Motor neuron (in vitro differentiated cells): ENCODE data around the gene ZBTB4. TPM values are rescaled to one million over a fixed set of nuclear protein-coding genes. Genes with fewer than 3 reads are reported as not detected.

Experiments used
- ATAC-seq, 8 experiments: fragments of 200-7000 bp; cut with Tn5 transposase; replicated peaks in 6 of 8; 2 replicates each; pipeline ENCODE4 v1.8.0; 2021; ENCODE audit warnings: mild to moderate bottlenecking in 8 of 8, moderate library complexity in 8 of 8
- H3K27ac ChIP-seq, 2 donors: fragments of 250-450 bp; sonication (Bioruptor Pico); 2 replicates each; pipeline ENCODE4 v1.9.0; 2021; ENCODE audit warnings: antibody characterized with exemption in 2 of 2, mild to moderate bottlenecking in 2 of 2, moderate library complexity in 1 of 2
- H3K4me1 ChIP-seq, 2 donors: fragments of 250-450 bp; sonication (Bioruptor Pico); replicated peaks in 1 of 2; 2 replicates each; pipeline ENCODE4 v1.6.1; 2021; ENCODE audit warnings: antibody characterized with exemption in 2 of 2, mild to moderate bottlenecking in 2 of 2, moderate library complexity in 1 of 2
- H3K4me3 ChIP-seq, 5 donors: fragments of 250-450 bp; sonication (Bioruptor Pico); 2 replicates each; pipeline ENCODE4 v1.9.0; 2021; ENCODE audit warnings: antibody characterized with exemption in 5 of 5, mild to moderate bottlenecking in 5 of 5, moderate library complexity in 4 of 5
- WGBS, 10 experiments: fragments of 450-650 bp; shearing (Covaris generic); methylation state at CpG; one replicate each; pipeline ENCODE4 v1.0.0; 2022; 5-methylcytosine and 5-hydroxymethylcytosine counted together
- in situ Hi-C, 9 experiments: fragments of 400-800 bp; cut with MboI; loops; one replicate each; pipeline ENCODE4 v1.15.0; 2021; ENCODE audit warnings: low sequenced_read_pairs in 9 of 9, low pct_unique_long_range_greater_than_20kb in 2 of 9; ENCODE audit not compliant: unreplicated experiment in 9 of 9
- total RNA-seq, 8 experiments: library from RNA; unstranded; fragments of 300-600 nt; gene quantifications; 2 replicates each; pipeline versions ENCODE4 v1.2.3 to v1.2.4, GENCODE V29; 2022

The ZBTB4 gene
- total RNA-seq, 8 experiments from 2014 or later, result 9.8 to 36.2 (median 13.4) TPM

DNA sequence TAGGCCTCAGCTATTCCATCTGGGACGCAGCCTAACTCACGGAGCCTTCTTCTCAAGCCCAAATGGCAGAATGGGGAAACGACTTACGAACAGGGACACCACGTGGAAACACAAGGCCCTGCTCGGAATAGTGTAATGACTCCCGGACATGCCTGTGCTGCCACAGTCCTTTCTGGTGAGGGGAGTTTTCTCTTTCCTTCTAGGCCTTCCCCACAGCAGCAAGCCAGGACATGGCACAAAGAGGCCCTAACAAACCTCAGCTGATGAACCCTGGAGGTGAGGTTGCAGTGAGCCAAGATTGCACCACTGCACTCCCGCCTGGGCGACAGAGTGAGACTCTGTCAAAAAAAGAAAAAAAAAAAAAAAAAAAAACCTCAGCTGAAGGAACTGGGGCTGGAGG lies 15.3 kb downstream of the ZBTB4 start:
- peak in 1 of 8 experiments; percentile 3 for ATAC-seq
- H3K4me1 ChIP-seq, result peaks cover 7 to 11% of the 10 kb centered on the region in 2 donors
- H3K27ac ChIP-seq, result no peak overlapping the region
- WGBS, 10 experiments, result 76 to 100% (median 94%) methylated on average over 2 to 8 of the region's 9 CpGs; no CpG with 5 or more reads in 5 of the 10 experiments
- no peak overlapping the region for H3K4me3 ChIP-seq
- in situ Hi-C loops, result no loop called here

DNA sequence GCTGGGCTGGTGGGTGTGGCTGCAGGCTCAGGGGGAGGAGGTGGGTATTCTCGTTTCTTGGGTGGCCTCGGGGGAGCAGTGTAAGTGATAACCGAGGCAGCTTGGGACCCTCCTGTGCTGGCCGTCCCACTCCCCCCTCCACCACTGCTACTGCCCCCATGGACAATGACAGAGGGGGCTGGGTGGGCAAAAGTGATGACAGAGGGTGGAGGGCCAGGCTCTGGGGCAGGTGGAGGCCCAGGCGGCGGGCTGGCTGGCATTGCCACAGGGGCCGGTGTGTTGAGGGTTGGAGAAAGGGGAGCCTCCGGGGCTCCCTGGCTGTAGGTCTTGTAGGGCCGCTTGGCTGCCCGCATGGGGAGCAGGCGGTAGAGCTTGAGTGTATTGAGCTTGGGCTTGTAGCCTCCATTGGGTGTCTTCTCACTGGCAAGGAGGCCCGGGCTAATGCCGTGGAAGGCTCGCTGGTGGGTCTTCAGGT lies 16.0 kb downstream of the ZBTB4 start:
- in situ Hi-C loops, result no loop called here
- 92 to 100% (median 97%) methylated on average over 2 to 3 of the region's 14 CpGs; no CpG with 5 or more reads in 6 of the 10 experiments for WGBS, 10 experiments
- ATAC-seq, result peak in 4 of 8 experiments; percentile 17 to 36 (median 30)
- Histone ChIP-seq H3K4me1 (peaks cover 7 to 11% of the 10 kb centered on the region in 2 donors), H3K4me3 (no peak overlapping the region), H3K27ac (no peak overlapping the region)

DNA sequence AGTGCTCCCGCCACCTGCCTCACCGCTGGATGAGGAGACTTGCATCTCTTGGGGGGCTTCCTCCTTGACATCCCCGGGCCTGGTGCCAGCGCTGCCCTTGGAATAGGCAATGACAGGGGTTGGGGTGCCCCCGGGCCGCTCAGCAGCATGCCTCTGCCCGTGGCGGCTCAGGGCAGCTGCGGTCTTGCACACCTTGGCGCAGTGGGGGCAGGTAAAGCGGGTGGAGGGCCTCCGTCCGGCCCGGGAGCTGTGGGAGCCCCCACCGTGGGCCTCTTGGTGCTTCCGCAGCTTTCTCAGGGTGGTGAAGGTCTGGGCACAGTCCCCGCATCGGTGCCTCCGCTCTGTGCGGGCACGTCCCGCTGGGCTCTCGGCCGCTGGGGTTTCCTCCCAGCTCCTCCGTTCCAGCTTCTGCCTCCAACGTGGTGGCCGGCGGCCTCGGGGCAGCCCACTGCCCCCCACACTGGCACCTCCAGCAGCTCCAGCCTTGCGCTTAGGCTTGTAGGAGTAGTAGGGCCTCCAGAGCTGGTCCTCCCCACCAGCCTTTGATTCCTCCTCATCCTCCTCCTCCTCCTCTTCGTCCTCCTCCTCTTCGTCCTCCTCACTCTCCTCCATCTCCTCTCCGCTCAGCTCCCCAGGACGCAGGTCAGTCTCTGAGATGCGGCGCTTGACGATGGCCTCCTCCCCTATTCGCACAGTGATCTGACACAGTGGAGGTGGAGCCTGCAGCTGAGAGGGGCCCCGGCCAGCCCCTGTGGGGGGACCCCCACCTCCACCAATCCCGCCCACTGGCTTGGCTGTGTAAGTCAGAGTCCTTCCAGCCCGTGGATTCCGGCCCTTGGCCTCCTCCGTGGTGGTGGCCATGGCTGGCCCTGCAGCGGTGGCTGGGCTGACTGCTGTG lies 16.7 kb downstream of the ZBTB4 start:
- 40 to 100% (median 95%) methylated on average over 1 to 6 of the region's 44 CpGs; no CpG with 5 or more reads in 5 of the 10 experiments for WGBS, 10 experiments
- Histone ChIP-seq H3K4me3 (no peak overlapping the region), H3K27ac (no peak overlapping the region), H3K4me1 (peaks cover 5 to 8% of the 10 kb centered on the region in 2 donors)
- ATAC-seq, result peak in 5 of 8 experiments; percentile 49 to 62 (median 57)
- in situ Hi-C loops, result no loop called here

- Histone ChIP-seq H3K4me1 (peaks cover 0 to 3% of the 10 kb centered on the region in 2 donors), H3K4me3 (no peak overlapping the region), H3K27ac (no peak overlapping the region)
- in situ Hi-C loops, result no loop called here
- WGBS, 10 experiments, result 80 to 100% (median 94%) methylated on average over 1 to 6 of the region's 7 CpGs; no CpG with 5 or more reads in 1 of the 10 experiments
- ATAC-seq, result no peak
Measured at GRCh38 chr17:7460850-7461660, 18.4 kb downstream of the ZBTB4 start.

GRCh38 chr17:7459961-7460545 lies 19.4 kb downstream of the ZBTB4 start:
- Histone ChIP-seq H3K4me3 (no peak overlapping the region), H3K27ac (no peak overlapping the region), H3K4me1 (peaks cover 0 to 5% of the 10 kb centered on the region in 2 donors)
- in situ Hi-C loops, result no loop called here
- WGBS, 10 experiments, result 43 to 100% (median 90%) methylated on average over 1 to 3 of the region's 3 CpGs; no CpG with 5 or more reads in 1 of the 10 experiments
- no peak for ATAC-seq

DNA sequence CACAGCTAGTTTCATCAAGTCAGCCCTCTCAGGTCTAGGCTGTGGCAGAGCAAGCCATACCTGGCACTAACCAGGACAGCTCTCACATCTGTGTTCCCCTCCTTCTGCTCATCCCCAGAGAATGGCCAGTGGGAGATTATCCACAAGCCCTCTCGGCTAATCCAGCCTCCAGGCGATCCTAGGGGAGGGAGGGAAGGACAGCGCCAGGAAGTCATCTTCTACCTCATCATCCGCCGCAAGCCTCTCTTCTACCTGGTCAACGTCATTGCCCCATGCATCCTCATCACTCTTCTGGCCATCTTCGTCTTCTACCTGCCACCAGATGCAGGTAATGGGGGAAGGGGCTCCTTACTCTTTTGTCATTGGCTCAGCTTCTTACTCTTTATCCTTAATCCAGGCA lies 31.0 kb downstream of the ZBTB4 start:
- no peak for ATAC-seq
- Histone ChIP-seq H3K27ac (no peak overlapping the region), H3K4me1 (peaks cover 3 to 14% of the 10 kb centered on the region in 2 donors), H3K4me3 (no peak overlapping the region)
- in situ Hi-C loops, result no loop called here
- 67 to 100% (median 98%) methylated on average over 1 to 4 of the region's 7 CpGs; no CpG with 5 or more reads in 6 of the 10 experiments for WGBS, 10 experiments

DNA sequence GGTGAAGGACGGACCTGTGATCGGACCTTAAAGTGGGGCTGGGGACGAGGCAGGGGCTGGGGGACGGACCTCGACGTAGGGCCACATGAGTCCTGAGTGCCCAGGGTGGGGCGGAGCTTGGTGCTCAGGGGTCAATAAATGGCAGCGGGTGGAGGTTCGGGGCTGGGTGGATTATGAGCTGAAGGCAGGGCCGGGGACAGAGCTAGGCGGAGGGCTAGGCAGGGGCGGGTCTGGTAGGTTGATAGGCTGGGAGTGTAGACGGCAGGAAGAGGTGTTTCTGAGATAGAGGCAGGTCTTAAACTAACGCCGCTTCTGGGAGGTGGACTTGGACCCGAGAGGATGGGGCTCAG lies 33.8 kb downstream of the ZBTB4 start:
- peaks cover 11 to 25% of the 10 kb centered on the region in 2 donors for H3K4me1 ChIP-seq
- 18% methylated on average over 3 of the region's 16 CpGs; no CpG with 5 or more reads in 9 of the 10 experiments for WGBS, 10 experiments
- in situ Hi-C loops, result no loop called here
- peak overlapping the region in 1 of 2 donors; percentile 28 for H3K27ac ChIP-seq
- peak overlapping the region in 1 of 5 donors; percentile 24 for H3K4me3 ChIP-seq
- peak in 5 of 8 experiments; percentile 0 to 74 (median 39) for ATAC-seq

GRCh38 chr17:7444682-7445618 lies 34.5 kb downstream of the ZBTB4 start, which contains the start of gene CHRNB1:
TSS of gene CHRNB1 (plus strand) at chr17:7445061. CDS start at chr17:7445128, 67 bp downstream.
- Histone ChIP-seq H3K4me3 (peak within 1 kb of the TSS in 3 of 5 donors; percentile 5 to 24 (median 8)), H3K4me1 (peaks cover 11 to 25% of the 10 kb centered on the region in 2 donors), H3K27ac (peak within 1 kb of the TSS in 1 of 2 donors; percentile 28)
- in situ Hi-C loops, result no loop called here
- peak in 6 of 8 experiments; percentile 1 to 84 (median 38) for ATAC-seq
- 20 to 40% methylated on average over 1 to 2 of the region's 51 CpGs; no CpG with 5 or more reads in 8 of the 10 experiments for WGBS, 10 experiments

GRCh38 chr17:7443499-7444485 lies 35.6 kb downstream of the ZBTB4 start:
- H3K4me3 ChIP-seq, result no peak overlapping the region
- in situ Hi-C loops, result no loop called here
- 47 to 100% (median 95%) methylated on average over 2 to 7 of the region's 7 CpGs for WGBS, 10 experiments
- ATAC-seq, result no peak
- peaks cover 14 to 29% of the 10 kb centered on the region in 2 donors for H3K4me1 ChIP-seq
- no peak overlapping the region for H3K27ac ChIP-seq

DNA sequence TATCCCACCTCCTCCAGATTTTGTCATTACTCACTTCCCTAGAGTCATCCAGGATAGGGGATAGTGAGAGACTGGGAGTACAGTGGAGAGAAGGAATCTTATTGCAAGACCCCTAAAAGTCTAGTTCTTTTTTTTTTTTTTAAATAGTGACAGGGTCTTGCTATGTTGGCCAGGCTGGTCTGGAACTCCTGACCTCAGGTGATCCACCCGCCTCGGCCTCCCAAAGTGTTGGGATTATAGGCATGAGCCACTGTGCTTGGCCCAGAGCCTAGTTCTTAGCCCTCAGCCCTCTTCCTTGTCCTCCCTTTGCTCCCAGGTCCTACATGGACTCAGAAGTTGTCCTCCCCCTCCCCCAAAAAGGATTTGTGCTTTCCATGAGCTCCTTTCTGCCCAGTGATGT lies 37.3 kb downstream of the ZBTB4 start:
- Histone ChIP-seq H3K4me3 (no peak overlapping the region), H3K27ac (no peak overlapping the region), H3K4me1 (peaks cover 20 to 38% of the 10 kb centered on the region in 2 donors)
- 79 to 93% (median 86%) methylated on average over 2 of the region's 2 CpGs; no CpG with 5 or more reads in 6 of the 10 experiments for WGBS, 10 experiments
- in situ Hi-C loops, result no loop called here
- no peak for ATAC-seq

GRCh38 chr17:7441266-7441665 lies 38.2 kb downstream of the ZBTB4 start:
- in situ Hi-C loops, result no loop called here
- peaks cover 17 to 43% of the 10 kb centered on the region in 2 donors for H3K4me1 ChIP-seq
- H3K27ac ChIP-seq, result peak overlapping the region; percentile 96 to 97
- peak overlapping the region; percentile 55 to 61 (median 58) for H3K4me3 ChIP-seq
- WGBS, 10 experiments, result 0 to 63% (median 27%) methylated on average over 1 to 7 of the region's 7 CpGs; no CpG with 5 or more reads in 5 of the 10 experiments
- ATAC-seq, result peak in 5 of 8 experiments; percentile 1 to 11 (median 4)
